ENCODE data around the gene INAVA.
"Not testable (repeated sequence)": the region's sequence is repeated elsewhere in the genome, so short reads cannot be mapped to it uniquely, and the experiment has no call there.

Gene INAVA

GRCh38 chr1:200921571-200922110, 26.9 kb downstream of the INAVA start:
- DNase-seq, result no peak

GRCh38 chr1:200922406-200922805, 27.7 kb downstream of the INAVA start:
- DNase-seq, result no peak

GRCh38 chr1:200923601-200924000, 28.9 kb downstream of the INAVA start:
- DNase-seq, result no peak

- DNase-seq, result no peak
Observed at GRCh38 chr1:200925831-200926230, 31.1 kb downstream of the INAVA start.

- no peak for DNase-seq
Observed at GRCh38 chr1:200929530-200930278, 35.0 kb downstream of the INAVA start.

GRCh38 chr1:200930285-200930684, 35.6 kb downstream of the INAVA start:
- not testable (repeated sequence) for DNase-seq

- DNase-seq, result no peak
Observed at GRCh38 chr1:200931776-200932175, 37.1 kb downstream of the INAVA start.

- DNase-seq, result no peak
Observed at GRCh38 chr1:200934676-200935245, 40.1 kb downstream of the INAVA start.

- not testable (repeated sequence) for DNase-seq
Observed at GRCh38 chr1:200935286-200935962, 40.7 kb downstream of the INAVA start.

GRCh38 chr1:200938955-200939354, 44.3 kb downstream of the INAVA start:
- DNase-seq, result no peak

GRCh38 chr1:200945111-200945510, 50.4 kb downstream of the INAVA start:
- DNase-seq, result no peak

GRCh38 chr1:200947059-200947566, 52.4 kb downstream of the INAVA start:
- no peak for DNase-seq

GRCh38 chr1:200949626-200950025, 54.9 kb downstream of the INAVA start:
- DNase-seq, result no peak

- DNase-seq, result no peak
Observed at GRCh38 chr1:200951016-200951415, 56.3 kb downstream of the INAVA start.

- DNase-seq, result no peak
Observed at GRCh38 chr1:200954434-200954833, 59.7 kb downstream of the INAVA start.

GRCh38 chr1:200958597-200958996, 63.9 kb downstream of the INAVA start:
- DNase-seq, result no peak

- DNase-seq, result no peak
Observed at GRCh38 chr1:200959411-200959921, 64.8 kb downstream of the INAVA start.

GRCh38 chr1:200960236-200960947, 65.7 kb downstream of the INAVA start:
- DNase-seq, result no peak

- DNase-seq, result no peak
Observed at GRCh38 chr1:200960948-200961340, 66.2 kb downstream of the INAVA start.

GRCh38 chr1:200962151-200962550, 67.5 kb downstream of the INAVA start:
- not testable (repeated sequence) for DNase-seq

- no peak for DNase-seq
Observed at GRCh38 chr1:200962631-200963030, 67.9 kb downstream of the INAVA start.

- DNase-seq, result no peak
Observed at GRCh38 chr1:200963076-200963475, 68.4 kb downstream of the INAVA start.

- not testable (repeated sequence) for DNase-seq
Observed at GRCh38 chr1:200963888-200964287, 69.2 kb downstream of the INAVA start.

Data from activated gamma-delta T cell (primary cell).